NK-92 (cell line): ENCODE measurements around the gene PTCH1.

Source experiments
- DNase-seq: peaks from one replicate; lab custom pipeline; 2025; ENCODE audit not compliant: unreplicated experiment; lab: John Stamatoyannopoulos, UW

PTCH1 gene

GRCh38 chr9:95516734-95517558 is at the start of gene PTCH1:
Gene PTCH1 (minus strand): TSS chr9:95516971.
- no peak for DNase-seq

GRCh38 chr9:95565982-95566381 is 49.2 kb upstream of the PTCH1 start:
- DNase-seq = no peak

DNA sequence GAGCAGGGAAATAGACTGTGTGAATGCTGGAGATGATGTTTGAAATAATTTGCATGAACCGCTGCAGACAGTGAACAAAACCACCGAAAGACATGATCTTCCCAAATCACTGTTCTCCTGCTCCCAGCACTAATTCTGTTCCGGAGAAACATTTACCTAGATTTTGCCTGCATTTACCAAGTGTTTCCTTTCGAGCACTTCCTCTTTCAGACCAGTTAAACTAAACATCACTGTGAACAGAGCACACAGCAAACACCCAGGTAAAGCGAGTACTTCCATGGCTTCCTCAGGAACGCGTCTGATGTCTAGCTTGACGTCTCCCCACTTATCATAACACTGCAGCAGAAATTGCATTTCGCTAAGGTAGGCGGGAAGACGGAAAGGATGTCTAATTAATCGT is 45.1 kb upstream of the PTCH1 start:
- no peak for DNase-seq

DNA sequence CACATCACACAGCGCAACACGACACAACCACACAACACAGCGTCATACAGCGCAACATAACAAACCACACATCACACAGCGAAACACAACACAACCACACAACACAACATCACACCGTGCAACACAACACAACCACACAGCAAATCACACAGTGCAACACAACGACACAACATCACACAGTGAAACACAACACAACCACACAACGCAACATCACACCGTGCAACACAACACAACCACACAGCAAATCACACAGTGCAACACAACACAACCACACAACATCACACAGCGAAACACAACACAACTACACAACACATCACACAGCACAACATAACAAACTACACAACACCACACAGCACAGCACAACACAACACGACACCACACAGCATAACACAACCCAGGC is 40.4 kb upstream of the PTCH1 start:
- DNase-seq = no peak

GRCh38 chr9:95556521-95556920 is 39.8 kb upstream of the PTCH1 start:
- no peak for DNase-seq

- no peak for DNase-seq
Observed at GRCh38 chr9:95552814-95553546, 36.2 kb upstream of the PTCH1 start.

- no peak for DNase-seq
Observed at GRCh38 chr9:95552255-95552654, 35.5 kb upstream of the PTCH1 start.

GRCh38 chr9:95551406-95551805 is 34.6 kb upstream of the PTCH1 start:
- no peak for DNase-seq

- no peak for DNase-seq
Observed at GRCh38 chr9:95545831-95546567, 29.2 kb upstream of the PTCH1 start.

GRCh38 chr9:95533996-95534680 is 17.4 kb upstream of the PTCH1 start:
- no peak for DNase-seq

GRCh38 chr9:95529910-95530309 is 13.1 kb upstream of the PTCH1 start:
- no peak for DNase-seq

DNA sequence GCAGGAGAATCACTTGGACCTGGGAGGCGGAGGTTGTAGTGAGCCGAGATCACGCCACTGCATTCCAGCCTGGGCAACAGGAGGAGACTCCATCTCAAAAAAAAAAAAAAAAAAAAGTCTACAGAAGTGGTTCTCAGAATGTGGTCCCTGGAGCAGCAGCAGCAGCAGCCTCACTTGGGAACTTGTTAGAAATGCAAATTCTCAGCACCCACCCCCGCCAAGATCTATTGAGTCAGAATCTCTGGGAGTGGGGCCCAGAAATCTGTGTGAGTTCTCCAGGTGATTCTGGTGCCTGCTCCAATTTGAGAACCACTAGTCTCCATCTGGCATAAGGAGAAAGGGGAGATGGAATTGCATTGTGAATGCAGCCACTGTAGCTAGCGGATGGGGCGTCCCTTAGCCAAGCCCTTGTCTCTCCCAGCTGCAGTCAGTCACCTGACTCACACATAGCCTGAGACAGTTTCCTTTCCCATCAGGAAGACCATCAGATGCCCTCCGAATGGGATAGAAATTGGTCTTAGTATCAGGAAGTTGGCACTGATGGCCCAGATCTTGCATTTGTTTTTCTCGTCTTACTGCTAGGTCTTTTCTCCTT is 12.2 kb upstream of the PTCH1 start:
- no peak for DNase-seq

- no peak for DNase-seq
Observed at GRCh38 chr9:95522871-95523370, 6.2 kb upstream of the PTCH1 start.

DNA sequence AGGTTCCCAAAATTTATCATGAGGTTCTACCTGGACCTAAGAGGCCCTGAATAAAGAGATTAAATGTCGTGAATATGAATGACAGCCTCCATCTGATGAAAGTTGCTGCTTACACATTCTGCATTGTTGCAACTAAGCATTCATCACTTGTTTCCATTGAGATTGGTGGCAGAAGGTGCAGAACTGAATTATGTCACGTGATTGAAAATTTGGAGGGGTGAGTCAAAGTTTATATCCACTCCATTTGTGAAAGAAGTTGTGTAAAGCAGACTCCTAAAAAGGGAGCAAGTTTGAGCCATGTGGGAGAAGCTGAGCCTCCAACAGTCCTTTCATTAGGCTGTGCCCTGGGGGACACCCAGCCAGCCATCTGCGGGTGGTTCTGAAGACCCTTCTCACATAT is 4.9 kb upstream of the PTCH1 start:
- DNase-seq = no peak

DNA sequence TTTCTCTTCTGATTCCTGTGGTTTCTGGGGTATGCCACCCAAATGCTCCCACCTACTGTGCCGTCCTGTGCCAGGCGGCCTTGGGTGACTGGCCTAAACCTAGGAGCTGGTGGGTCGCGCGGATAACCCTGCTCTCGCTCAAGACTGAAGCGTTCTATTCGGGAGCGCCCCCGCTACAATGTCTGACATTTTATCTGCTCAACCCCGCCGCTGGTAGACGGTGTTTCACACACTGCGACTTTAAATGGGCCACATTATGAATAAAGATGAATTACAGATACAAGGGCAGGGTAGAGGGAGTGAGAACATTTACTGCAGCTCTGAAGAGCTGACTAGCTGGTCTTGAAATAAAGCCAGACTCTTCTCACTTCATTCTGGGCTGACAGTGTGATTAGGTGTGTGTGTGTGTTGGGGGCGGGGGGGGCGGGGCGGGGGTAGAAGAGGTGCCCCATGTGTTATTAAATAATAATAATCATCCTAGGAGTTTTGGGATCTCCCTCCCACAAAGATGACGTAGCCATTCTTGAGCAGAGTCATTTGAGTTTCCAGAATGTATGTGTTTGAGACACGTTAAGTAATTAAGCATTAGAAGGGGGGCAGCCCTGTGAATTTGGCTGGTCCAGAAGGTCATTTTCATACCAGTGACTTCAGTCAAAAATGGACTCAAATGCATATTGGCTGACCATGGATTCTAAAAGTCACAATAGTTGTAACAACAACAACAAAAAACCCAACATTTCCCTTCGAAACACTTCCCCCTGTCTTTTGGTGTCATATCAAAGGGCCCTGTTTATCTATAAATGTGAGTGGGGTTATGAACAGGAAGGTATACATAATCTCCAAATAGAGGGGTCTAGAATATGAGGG is 1.0 kb upstream of the PTCH1 start:
- no peak for DNase-seq

DNA sequence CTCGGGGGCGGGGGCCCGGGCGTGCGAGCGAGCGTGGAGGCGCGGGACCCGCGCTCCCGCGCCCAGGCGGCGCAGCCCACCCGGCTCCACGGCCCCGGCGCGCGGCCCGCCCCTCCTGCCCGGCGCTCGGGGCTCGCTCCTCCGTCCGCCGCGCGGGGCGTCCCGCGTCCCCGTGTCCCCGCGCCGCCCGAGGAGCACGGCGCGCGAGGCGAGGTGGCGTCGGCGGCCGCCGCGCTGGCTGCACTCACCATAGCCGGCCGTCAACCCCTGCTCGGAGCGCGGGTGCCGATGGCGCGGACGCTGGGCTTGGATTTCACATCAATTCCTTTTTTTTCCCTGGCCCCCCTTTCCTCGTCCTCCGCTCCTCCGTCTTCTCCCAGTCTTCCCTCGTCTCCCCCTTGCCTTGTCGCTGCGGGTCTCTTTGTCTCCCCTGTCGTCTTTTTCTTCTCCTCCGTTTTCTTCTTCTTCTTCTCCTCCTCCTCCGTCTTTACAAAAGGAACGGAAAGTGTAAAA is 494 bp downstream of the PTCH1 start:
- DNase-seq = no peak

GRCh38 chr9:95515272-95516113 is 1.3 kb downstream of the PTCH1 start:
- no peak for DNase-seq

DNA sequence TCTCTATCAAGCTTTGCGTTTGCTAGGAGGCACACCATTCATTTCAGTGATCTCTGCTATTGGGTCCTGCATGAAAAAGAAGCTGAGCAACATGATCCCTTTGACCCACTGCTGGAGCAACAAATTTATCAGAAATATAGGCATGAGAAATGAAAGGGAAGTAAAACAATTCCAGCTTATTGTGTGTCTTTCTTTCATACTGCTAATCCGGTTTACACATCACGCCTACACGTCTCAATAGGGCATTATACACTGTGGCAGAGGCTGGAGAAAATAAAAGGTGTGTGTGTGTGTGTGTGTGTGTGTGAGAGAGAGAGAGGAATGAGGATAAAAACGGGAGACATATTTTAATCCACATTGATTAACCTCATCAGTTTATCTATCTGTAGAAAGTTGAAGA is 2.4 kb downstream of the PTCH1 start:
- DNase-seq = no peak

DNA sequence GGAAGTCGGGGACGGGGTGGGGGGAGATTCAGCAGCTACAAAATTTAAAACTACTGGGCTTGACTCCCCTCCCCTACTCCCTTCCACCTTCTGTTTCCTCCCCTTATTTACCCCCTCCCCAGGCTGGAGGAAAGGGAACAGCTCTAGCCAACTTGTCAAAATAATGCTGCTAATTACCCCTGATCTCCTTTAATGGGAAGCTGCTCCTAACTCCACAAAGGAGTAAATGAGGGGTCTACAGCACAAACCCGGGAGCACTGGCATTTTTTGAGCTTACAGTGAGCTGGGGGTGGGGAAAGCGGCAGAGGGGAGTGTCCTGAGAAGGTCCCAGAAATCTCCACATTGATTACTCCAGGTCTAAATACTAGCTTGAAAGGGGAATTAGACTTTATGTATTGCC is 3.1 kb downstream of the PTCH1 start:
- DNase-seq = no peak
